Left ventricle myocardium inferior (tissue), 1 donor: ENCODE measurements around the gene IL6R. TPM values are rescaled to one million over a fixed set of nuclear protein-coding genes. Genes with fewer than 3 reads are reported as not detected.
"Not testable (repeated sequence)": the region's sequence is repeated elsewhere in the genome, so short reads cannot be mapped to it uniquely, and the experiment has no call there.

ENCODE experiments used
- DNase-seq: peaks from one replicate; pipeline ENCODE4 v3.0.0-alpha.2; 2020
- H3K27ac ChIP-seq: fragments of 200-600 bp; replicated peaks from 2 replicates; pipeline ENCODE4 v1.8.0; 2021
- H3K27me3 ChIP-seq: fragments of 200-600 bp; 2 replicates; pipeline ENCODE4 v1.8.0; 2021; ENCODE audit warnings: low read depth
- H3K36me3 ChIP-seq: fragments of 200-600 bp; 2 replicates; pipeline ENCODE4 v1.8.0; 2021
- H3K4me1 ChIP-seq: fragments of 200-600 bp; 2 replicates; pipeline ENCODE4 v1.8.0; 2021
- H3K4me3 ChIP-seq: fragments of 200-600 bp; 2 replicates; pipeline ENCODE4 v1.8.0; 2021; ENCODE audit warnings: mild to moderate bottlenecking, moderate library complexity
- H3K9me3 ChIP-seq: fragments of 200-600 bp; replicated peaks from 2 replicates; pipeline ENCODE4 v1.8.0; 2021
- CTCF ChIP-seq: fragments of 200-600 bp; IDR thresholded peaks from 2 replicates; pipeline ENCODE4 v1.8.0; 2021; ENCODE audit warnings: antibody characterized with exemption, mild to moderate bottlenecking, borderline replicate concordance
- intact Hi-C: fragments of 100-400 bp; cut with micrococcal nuclease; formaldehyde crosslinking; loops from one replicate; pipeline ENCODE4 v1.11.0; 2022
- total RNA-seq: library from RNA; stranded (reverse); fragmentation: NEBNext Ultra II Directional; extraction: Animal tissue kit (Norgen Biotek cat#: 25700); gene quantifications from one replicate; pipeline ENCODE4 v1.2.1, GENCODE V29; 2021
- donor health status: DM: no; HTN: yes; CAD: no; lungs with severe emphysema.

Gene IL6R
- total RNA-seq, 1 donor from 2014 or later, result 10.5 TPM

- intact Hi-C loops, result no loop called here
- Histone ChIP-seq H3K4me3 (no peak overlapping the region), H3K4me1 (peaks cover 76% of the 10 kb centered on the region), H3K9me3 (no peaks in the 10 kb centered on the region), H3K27me3 (no peaks in the 10 kb centered on the region), H3K36me3 (peaks cover 39% of the 10 kb centered on the region), H3K27ac (peak overlapping the region; percentile 94)
- no peak for TF ChIP-seq CTCF
- DNase-seq, result peak; percentile 50
These were observed 80.0 kb downstream of the IL6R start for GRCh38 chr1:154485106-154485505.

- Histone ChIP-seq H3K9me3 (no peaks in the 10 kb centered on the region), H3K27ac (peak overlapping the region; percentile 94), H3K36me3 (peaks cover 39% of the 10 kb centered on the region), H3K27me3 (no peaks in the 10 kb centered on the region), H3K4me3 (peak overlapping the region; percentile 10), H3K4me1 (peaks cover 76% of the 10 kb centered on the region)
- no peak for TF ChIP-seq CTCF
- intact Hi-C loops, result no loop called here
- DNase-seq, result no peak
These were observed 80.9 kb downstream of the IL6R start for GRCh38 chr1:154485910-154486496.

GRCh38 chr1:154486756-154487155, 81.6 kb downstream of the IL6R start:
- H3K27me3 ChIP-seq, intact Hi-C loops, DNase-seq, H3K9me3 ChIP-seq: not testable (repeated sequence)
- Histone ChIP-seq H3K4me1 (peaks cover 79% of the 10 kb centered on the region), H3K4me3 (peak overlapping the region; percentile 10), H3K27ac (peak overlapping the region; percentile 94), H3K36me3 (peaks cover 39% of the 10 kb centered on the region)

DNA sequence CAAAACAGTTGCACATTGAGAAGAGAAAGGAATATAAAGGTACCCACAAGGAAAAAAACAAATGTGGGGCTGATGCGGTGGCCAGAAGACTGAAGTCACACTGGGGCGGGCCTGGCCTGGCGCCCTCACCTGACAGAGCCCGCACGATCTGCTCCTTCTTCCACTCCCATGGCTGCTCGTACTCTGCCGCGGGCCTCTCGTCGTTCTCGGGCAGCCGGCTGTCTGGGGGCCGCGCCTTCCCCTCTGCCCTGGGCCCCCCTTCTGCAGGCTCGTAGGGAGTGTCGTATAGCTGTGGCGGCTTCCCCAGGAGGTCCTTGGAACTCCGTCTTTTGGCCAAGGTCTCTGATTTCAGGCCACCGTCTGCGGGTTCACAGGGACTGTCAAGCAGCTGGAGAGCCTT, 83.8 kb downstream of the IL6R start:
- DNase-seq, result no peak
- Histone ChIP-seq H3K27ac (peak overlapping the region; percentile 94), H3K27me3 (no peaks in the 10 kb centered on the region), H3K9me3 (no peaks in the 10 kb centered on the region), H3K4me3 (no peak overlapping the region), H3K4me1 (peaks cover 87% of the 10 kb centered on the region), H3K36me3 (peaks cover 29% of the 10 kb centered on the region)
- no peak for TF ChIP-seq CTCF
- intact Hi-C loops, result no loop called here

- H3K27me3 ChIP-seq, result no peaks in the 10 kb centered on the region
- intact Hi-C loops, result no loop called here
- peaks cover 26% of the 10 kb centered on the region for H3K36me3 ChIP-seq
- peaks cover 89% of the 10 kb centered on the region for H3K4me1 ChIP-seq
- no peak for DNase-seq
- no peaks in the 10 kb centered on the region for H3K9me3 ChIP-seq
- peak overlapping the region; percentile 94 for H3K27ac ChIP-seq
- H3K4me3 ChIP-seq, result no peak overlapping the region
- no peak for TF ChIP-seq CTCF
These were observed 84.6 kb downstream of the IL6R start for GRCh38 chr1:154489695-154490274.

DNA sequence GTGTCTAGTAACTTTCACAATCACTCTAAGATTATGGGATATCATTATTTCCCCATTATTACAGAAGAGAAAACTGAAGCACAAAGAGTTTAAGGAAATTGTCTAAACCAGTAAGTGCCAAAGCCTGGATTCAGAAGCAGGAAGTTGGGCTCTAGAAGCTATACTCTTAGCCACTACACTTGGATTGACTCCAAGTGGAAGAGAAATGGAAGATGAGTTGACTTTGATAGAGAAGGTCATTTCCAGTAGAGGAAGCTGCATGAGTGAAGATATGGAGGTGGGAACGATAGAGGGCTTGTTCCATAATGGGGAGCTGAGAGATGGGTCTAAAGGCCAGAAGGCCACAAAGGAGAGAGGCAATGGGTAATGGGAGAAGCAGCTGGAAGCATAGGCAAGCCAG, 85.2 kb downstream of the IL6R start:
- peaks cover 94% of the 10 kb centered on the region for H3K4me1 ChIP-seq
- peaks cover 26% of the 10 kb centered on the region for H3K36me3 ChIP-seq
- no peaks in the 10 kb centered on the region for H3K27me3 ChIP-seq
- intact Hi-C loops, result no loop called here
- H3K9me3 ChIP-seq, result no peaks in the 10 kb centered on the region
- peak overlapping the region; percentile 94 for H3K27ac ChIP-seq
- no peak for DNase-seq
- TF ChIP-seq CTCF, result no peak
- H3K4me3 ChIP-seq, result no peak overlapping the region
